Progenitor cell of endocrine pancreas (in vitro differentiated cells): Measurements from ENCODE around the gene CD37. TPM values are rescaled to one million over a fixed set of nuclear protein-coding genes. Genes with fewer than 3 reads are reported as not detected.
A peak's percentile ranks its signal among the peaks of the same experiment; 100 is the strongest.

Experiments used
- DNase-seq: peaks from one replicate; pipeline ENCODE4 v3.0.0; 2021; ENCODE audit warnings: low spot score; ENCODE audit not compliant: unreplicated experiment
- H3K27ac Mint-ChIP-seq: 2 replicates; pipeline ENCODE4 v1.8.0; 2021; ENCODE audit warnings: mild to moderate bottlenecking, moderate library complexity, mixed read lengths
- H3K27me3 Mint-ChIP-seq: 2 replicates; pipeline ENCODE4 v1.8.0; 2021; ENCODE audit warnings: mixed read lengths
- H3K36me3 Mint-ChIP-seq: 2 replicates; pipeline ENCODE4 v1.8.0; 2022; ENCODE audit warnings: mixed read lengths; ENCODE audit not compliant: insufficient read depth
- H3K4me1 Mint-ChIP-seq: 2 replicates; pipeline ENCODE4 v1.8.0; 2021; ENCODE audit warnings: low read depth, mixed read lengths
- H3K4me3 Mint-ChIP-seq: 2 replicates; pipeline ENCODE4 v1.8.0; 2021; ENCODE audit warnings: low read depth, mild to moderate bottlenecking, moderate library complexity, mixed read lengths
- H3K9me3 Mint-ChIP-seq: 2 replicates; pipeline ENCODE4 v1.8.0; 2021; ENCODE audit warnings: low read depth, mixed read lengths
- CTCF ChIP-seq: fragments of 200-600 bp; sonication (generic); IDR thresholded peaks from one replicate; pipeline ENCODE4 v1.5.0; 2021; ENCODE audit warnings: antibody characterized with exemption, mild to moderate bottlenecking; ENCODE audit not compliant: unreplicated experiment
- total RNA-seq: library from RNA; stranded (reverse); gene quantifications from 2 replicates; pipeline ENCODE4 v1.2.1, GENCODE V29; 2021

The CD37 gene
- total RNA-seq, 1 donor from 2014 or later: not detected

- no peak overlapping the region for H3K4me3 Mint-ChIP-seq
- H3K9me3 Mint-ChIP-seq: no peaks in the 10 kb centered on the region
- no peak for DNase-seq
- peaks cover 8% of the 10 kb centered on the region for H3K4me1 Mint-ChIP-seq
- H3K27ac Mint-ChIP-seq: peak overlapping the region; percentile 76
- H3K27me3 Mint-ChIP-seq: no peaks in the 10 kb centered on the region
- TF ChIP-seq CTCF: no peak
- peaks cover 10% of the 10 kb centered on the region for H3K36me3 Mint-ChIP-seq
Observed at GRCh38 chr19:49333418-49333805, 1.8 kb upstream of the CD37 start.

- Mint-ChIP-seq H3K27me3 (no peaks in the 10 kb centered on the region), H3K9me3 (no peaks in the 10 kb centered on the region), H3K4me3 (no peak overlapping the region), H3K27ac (peak overlapping the region; percentile 76), H3K4me1 (peaks cover 11% of the 10 kb centered on the region), H3K36me3 (peaks cover 10% of the 10 kb centered on the region)
- DNase-seq: no peak
- no peak for TF ChIP-seq CTCF
Observed at GRCh38 chr19:49333811-49334288, 1.4 kb upstream of the CD37 start.

- peak overlapping the region; percentile 83 for H3K27ac Mint-ChIP-seq
- no peak for DNase-seq
- H3K9me3 Mint-ChIP-seq: no peaks in the 10 kb centered on the region
- H3K36me3 Mint-ChIP-seq: peaks cover 12% of the 10 kb centered on the region
- no peak for TF ChIP-seq CTCF
- H3K4me3 Mint-ChIP-seq: no peak overlapping the region
- no peaks in the 10 kb centered on the region for H3K27me3 Mint-ChIP-seq
- H3K4me1 Mint-ChIP-seq: peaks cover 14% of the 10 kb centered on the region
Observed at GRCh38 chr19:49335784-49336481, 727 bp downstream of the CD37 start.

GRCh38 chr19:49336482-49337266 is 1.5 kb downstream of the CD37 start:
- DNase-seq: no peak
- H3K4me1 Mint-ChIP-seq: peaks cover 14% of the 10 kb centered on the region
- peak overlapping the region; percentile 74 for H3K27ac Mint-ChIP-seq
- H3K36me3 Mint-ChIP-seq: peaks cover 18% of the 10 kb centered on the region
- TF ChIP-seq CTCF: no peak
- H3K4me3 Mint-ChIP-seq: no peak overlapping the region
- H3K27me3 Mint-ChIP-seq: no peaks in the 10 kb centered on the region
- no peaks in the 10 kb centered on the region for H3K9me3 Mint-ChIP-seq

- no peak overlapping the region for H3K4me3 Mint-ChIP-seq
Observed at GRCh38 chr19:49337267-49338022, 2.2 kb downstream of the CD37 start.

More at GRCh38 chr19:49337267-49338022, 2.2 kb downstream of the CD37 start:
- Mint-ChIP-seq H3K36me3 (peaks cover 24% of the 10 kb centered on the region), H3K9me3 (no peaks in the 10 kb centered on the region), H3K27me3 (no peaks in the 10 kb centered on the region), H3K4me1 (peaks cover 14% of the 10 kb centered on the region), H3K27ac (peak overlapping the region; percentile 4)
- no peak for DNase-seq
- TF ChIP-seq CTCF: no peak
